Fibroblast of lung (primary cell): ENCODE results near the gene SDK1. TPM values are rescaled to one million over a fixed set of nuclear protein-coding genes. Genes with fewer than 3 reads are reported as not detected.

Experiments
- DNase-seq, 2 donors: peaks; one replicate each; pipeline versions ENCODE4 v3.0.0 to v3.0.0-alpha.2; 2010; ENCODE audit warnings: low read depth in 2 of 2
- H2AFZ ChIP-seq: 2 replicates; pipeline ENCODE4 v1.5.1; 2012; ENCODE audit warnings: low read length, control low read depth, inconsistent platforms
- H3K27ac ChIP-seq: 2 replicates; pipeline ENCODE4 v1.5.1; 2011; ENCODE audit warnings: low read length, control low read depth; ENCODE audit not compliant: insufficient read depth
- H3K27me3 ChIP-seq: 2 replicates; pipeline ENCODE4 v1.5.1; 2011; ENCODE audit warnings: mild to moderate bottlenecking, low read length; ENCODE audit not compliant: control insufficient read depth, insufficient read depth
- H3K36me3 ChIP-seq: 2 replicates; pipeline ENCODE4 v1.5.1; 2011; ENCODE audit warnings: low read length; ENCODE audit not compliant: control insufficient read depth, insufficient read depth
- H3K4me1 ChIP-seq: 2 replicates; pipeline ENCODE4 v1.5.1; 2011; ENCODE audit warnings: low read length; ENCODE audit not compliant: control insufficient read depth, insufficient read depth; ENCODE audit errors: extremely low read depth
- H3K4me2 ChIP-seq: 2 replicates; pipeline ENCODE4 v1.5.1; 2011; ENCODE audit warnings: low read length, control low read depth; ENCODE audit not compliant: insufficient read depth; ENCODE audit errors: extremely low read depth
- H3K4me3 ChIP-seq, 4 experiments: fragments of 200-600 bp in 1 of 4; sonication (generic) in 1 of 4; replicated peaks in 1 of 4; 2 replicates each; pipeline ENCODE4 v1.5.1; 2011 to 2016; ENCODE audit warnings: low read length in 4 of 4, low read depth in 3 of 4, mild to moderate bottlenecking in 3 of 4, control low read depth in 2 of 4, inconsistent platforms in 1 of 4, mixed read lengths in 1 of 4; ENCODE audit not compliant: insufficient read depth in 1 of 4; ENCODE audit errors: control extremely low read depth in 1 of 4
- H3K79me2 ChIP-seq: 2 replicates; pipeline ENCODE4 v1.5.1; 2012; ENCODE audit warnings: mild to moderate bottlenecking, low read length, inconsistent platforms; ENCODE audit not compliant: control insufficient read depth, insufficient read depth
- H3K9ac ChIP-seq: 2 replicates; pipeline ENCODE4 v1.5.1; 2011; ENCODE audit warnings: mild to moderate bottlenecking, low read length, control low read depth; ENCODE audit not compliant: insufficient read depth
- H3K9me3 ChIP-seq: 2 replicates; pipeline ENCODE4 v1.5.1; 2012; ENCODE audit warnings: low read depth, low read length; ENCODE audit not compliant: control insufficient read depth, insufficient read depth
- H4K20me1 ChIP-seq: 2 replicates; pipeline ENCODE4 v1.5.1; 2011; ENCODE audit warnings: low read length; ENCODE audit not compliant: control insufficient read depth, insufficient read depth; ENCODE audit errors: extremely low read depth
- EZH2 ChIP-seq: IDR thresholded peaks from 2 replicates; pipeline ENCODE4 v1.5.1; 2012; ENCODE audit warnings: low read length, control low read depth, mild to moderate bottlenecking; ENCODE audit errors: missing control alignments
- polyA plus RNA-seq, 2 donors: library from polyadenylated mRNA; depleted of rRNA in 1 of 2; stranded (reverse) in 1 of 2; unstranded in 1 of 2; fragments of >200 nt; gene quantifications; 2 replicates each; pipeline ENCODE4 v1.2.1, GENCODE V29; 2011 to 2012; ENCODE audit warnings: missing spikeins in 1 of 2
- total RNA-seq: library from RNA; depleted of rRNA; stranded (reverse); fragments of >200 nt; gene quantifications from 2 replicates; pipeline ENCODE4 v1.2.1, GENCODE V29; 2014
- TF ChIP-seq, protein P1 (sequence below), 2 donors: IDR thresholded peaks in 1 of 2; conservative IDR thresholded peaks in 1 of 2; 1 replicate in 1 of 2; 2 replicates in 1 of 2; pipeline ENCODE4 v1.5.1; 2011 to 2012; ENCODE audit warnings: low read length in 2 of 2, control low read depth in 1 of 2, inconsistent platforms in 1 of 2, low read depth in 1 of 2, mild to moderate bottlenecking in 1 of 2

The SDK1 gene
- total and polyA plus RNA-seq, 2 donors (not counting 1 experiment from before 2014, with no cell fraction given): 1.0 to 8.6 TPM

DNA sequence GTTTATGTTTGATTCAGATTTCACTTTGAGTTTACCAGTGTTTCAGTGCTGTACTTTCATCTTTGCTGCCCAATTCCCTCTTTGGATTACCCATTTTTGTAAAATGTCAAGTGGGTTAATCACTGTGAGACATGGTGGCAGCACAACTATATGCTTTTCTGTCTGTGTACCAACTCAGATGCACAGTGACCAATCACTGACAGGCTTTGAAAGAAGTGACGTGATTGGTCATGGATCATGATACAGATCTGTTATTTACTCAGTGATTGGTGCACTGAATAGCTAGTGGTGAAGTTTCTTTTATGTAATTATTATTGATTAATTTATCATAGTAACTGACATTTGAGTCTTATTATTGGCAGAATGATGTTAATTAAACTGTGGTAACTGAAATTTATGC, 126.9 kb downstream of the SDK1 start:
- H2AFZ ChIP-seq: no peak overlapping the region
- no peaks in the 10 kb centered on the region for H3K9me3 ChIP-seq
- H3K27ac ChIP-seq: no peak overlapping the region
- H3K4me3 ChIP-seq: no peak overlapping the region
- H3K4me2 ChIP-seq: no peak overlapping the region
- DNase-seq: no peak
- no peaks in the 10 kb centered on the region for H3K36me3 ChIP-seq
- no peak overlapping the region for H3K9ac ChIP-seq
- no peaks in the 10 kb centered on the region for H3K79me2 ChIP-seq
- H4K20me1 ChIP-seq: no peaks in the 10 kb centered on the region
- no peaks in the 10 kb centered on the region for H3K27me3 ChIP-seq
- no peaks in the 10 kb centered on the region for H3K4me1 ChIP-seq
- TF ChIP-seq EZH2: no peak
- TF ChIP-seq, protein P1, sequence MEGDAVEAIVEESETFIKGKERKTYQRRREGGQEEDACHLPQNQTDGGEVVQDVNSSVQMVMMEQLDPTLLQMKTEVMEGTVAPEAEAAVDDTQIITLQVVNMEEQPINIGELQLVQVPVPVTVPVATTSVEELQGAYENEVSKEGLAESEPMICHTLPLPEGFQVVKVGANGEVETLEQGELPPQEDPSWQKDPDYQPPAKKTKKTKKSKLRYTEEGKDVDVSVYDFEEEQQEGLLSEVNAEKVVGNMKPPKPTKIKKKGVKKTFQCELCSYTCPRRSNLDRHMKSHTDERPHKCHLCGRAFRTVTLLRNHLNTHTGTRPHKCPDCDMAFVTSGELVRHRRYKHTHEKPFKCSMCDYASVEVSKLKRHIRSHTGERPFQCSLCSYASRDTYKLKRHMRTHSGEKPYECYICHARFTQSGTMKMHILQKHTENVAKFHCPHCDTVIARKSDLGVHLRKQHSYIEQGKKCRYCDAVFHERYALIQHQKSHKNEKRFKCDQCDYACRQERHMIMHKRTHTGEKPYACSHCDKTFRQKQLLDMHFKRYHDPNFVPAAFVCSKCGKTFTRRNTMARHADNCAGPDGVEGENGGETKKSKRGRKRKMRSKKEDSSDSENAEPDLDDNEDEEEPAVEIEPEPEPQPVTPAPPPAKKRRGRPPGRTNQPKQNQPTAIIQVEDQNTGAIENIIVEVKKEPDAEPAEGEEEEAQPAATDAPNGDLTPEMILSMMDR (conservative IDR thresholded peaks at IDR 0.05 in 1 of 2, IDR thresholded peaks at IDR 0.05 in 1 of 2; ENCODE audit: low read depth in 1 of 2, low read length in 2 of 2): no peak

DNA sequence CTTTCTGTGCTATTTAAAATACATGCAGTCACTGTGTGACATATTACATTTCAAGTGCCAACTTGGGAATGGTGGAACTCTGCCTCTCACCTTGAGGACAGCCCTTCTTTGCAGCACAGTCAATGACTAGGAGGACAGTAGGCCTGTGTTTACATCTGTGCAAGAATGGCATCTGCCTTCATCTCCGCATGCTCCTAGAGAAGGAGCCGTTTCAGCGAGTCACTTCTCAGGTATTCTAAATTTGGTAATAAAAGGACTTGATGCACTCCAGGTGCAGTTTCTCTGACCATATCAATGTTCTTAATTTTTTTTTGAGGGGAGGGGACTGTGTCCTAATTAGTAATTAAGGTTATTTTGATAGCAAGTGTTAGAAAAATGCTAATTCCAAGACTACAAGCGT, 128.9 kb downstream of the SDK1 start:
- Histone ChIP-seq H3K27ac (no peak overlapping the region), H3K4me3 (no peak overlapping the region), H2AFZ (no peak overlapping the region), H3K9me3 (no peaks in the 10 kb centered on the region), H3K9ac (no peak overlapping the region), H4K20me1 (no peaks in the 10 kb centered on the region), H3K36me3 (no peaks in the 10 kb centered on the region), H3K4me1 (no peaks in the 10 kb centered on the region), H3K27me3 (no peaks in the 10 kb centered on the region), H3K79me2 (no peaks in the 10 kb centered on the region), H3K4me2 (no peak overlapping the region)
- no peak for TF ChIP-seq EZH2
- TF ChIP-seq, protein P1 (conservative IDR thresholded peaks at IDR 0.05 in 1 of 2, IDR thresholded peaks at IDR 0.05 in 1 of 2; ENCODE audit: low read depth in 1 of 2, low read length in 2 of 2): no peak
- no peak for DNase-seq

DNA sequence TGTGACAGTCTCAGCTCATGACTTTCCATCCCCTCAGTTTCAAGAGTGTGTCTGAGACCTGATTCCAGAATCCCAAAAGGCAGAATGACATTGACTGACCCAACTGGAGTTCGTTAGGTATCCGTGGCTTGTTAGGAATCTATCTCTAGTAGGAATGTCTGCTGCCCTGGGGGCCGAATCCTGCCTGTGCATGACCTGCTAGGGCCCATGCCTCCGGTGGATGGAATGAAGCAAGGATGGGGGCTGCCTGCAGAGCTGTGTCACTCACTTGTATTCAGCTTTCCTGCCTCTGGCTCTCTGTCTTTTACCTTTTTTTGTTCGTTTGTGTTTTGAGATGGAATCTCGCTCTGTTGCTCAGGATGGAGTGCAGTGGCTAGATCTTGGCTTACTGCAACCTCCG, 129.5 kb downstream of the SDK1 start:
- no peaks in the 10 kb centered on the region for H3K9me3 ChIP-seq
- H3K4me2 ChIP-seq: no peak overlapping the region
- H3K4me3 ChIP-seq: no peak overlapping the region
- TF ChIP-seq, protein P1 (conservative IDR thresholded peaks at IDR 0.05 in 1 of 2, IDR thresholded peaks at IDR 0.05 in 1 of 2; ENCODE audit: low read depth in 1 of 2, low read length in 2 of 2): no peak
- no peak for TF ChIP-seq EZH2
- no peak for DNase-seq
- H4K20me1 ChIP-seq: no peaks in the 10 kb centered on the region
- H3K4me1 ChIP-seq: no peaks in the 10 kb centered on the region
- H3K9ac ChIP-seq: no peak overlapping the region
- no peak overlapping the region for H3K27ac ChIP-seq
- H3K36me3 ChIP-seq: no peaks in the 10 kb centered on the region
- no peaks in the 10 kb centered on the region for H3K79me2 ChIP-seq
- H2AFZ ChIP-seq: no peak overlapping the region
- H3K27me3 ChIP-seq: no peaks in the 10 kb centered on the region
